ENCODE data around the gene CFAP91. TPM values are rescaled to one million over a fixed set of nuclear protein-coding genes. Genes with fewer than 3 reads are reported as not detected.

The CFAP91 gene
- total RNA-seq, 1 experiment from 2014 or later: 0.90 TPM

DNA sequence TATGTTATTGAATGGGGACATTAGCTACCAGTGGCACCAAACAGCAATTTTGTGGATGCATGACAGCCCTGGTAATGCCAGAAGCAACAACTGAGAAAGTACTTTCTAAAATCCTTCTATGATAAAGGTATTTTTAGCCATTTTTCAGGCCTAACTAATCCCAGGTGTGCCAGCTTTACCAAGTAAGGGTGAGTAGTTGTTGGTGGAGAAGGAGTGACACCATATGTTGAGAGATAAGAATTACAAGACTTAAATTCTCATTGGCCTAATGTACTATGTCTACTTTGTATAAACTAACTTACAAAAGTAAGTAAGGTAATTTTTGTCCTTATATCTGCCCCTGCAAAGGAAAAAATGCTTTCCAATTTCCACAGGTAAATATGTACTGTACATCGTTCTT lies 21.5 kb upstream of the CFAP91 start:
- intact Hi-C loops (cut with micrococcal nuclease; ENCODE audit: unreplicated experiment) (loop anchor here (2.0 to 10.0 kb wide), 5 partner anchors 186 to 798 kb away; partner anchors contain the start of gene TIMMDC1), in situ Hi-C loops (cut with HindIII; ENCODE audit: low pct_unique_long_range_greater_than_20kb, low sequenced_read_pairs) (no loop called here)
- POLR2A ChIA-PET: no interaction called here
- peak; percentile 69; the same call in 1 of the 2 replicates for TF ChIP-seq CTCF (IDR thresholded peaks at IDR 0.05)
- TF ChIP-seq SIN3A (IDR thresholded peaks at IDR 0.05; ENCODE audit: borderline replicate concordance, insufficient read depth, low read depth, low read length): no peak
- no peak for TF ChIP-seq TCF7L2 (IDR thresholded peaks at IDR 0.05; ENCODE audit: low read depth, low read length)
- no peak for TF ChIP-seq REST (IDR thresholded peaks at IDR 0.05; ENCODE audit: insufficient read depth in 1 of 2, low read depth in 2 of 2, low read length in 1 of 2)
- no peak for TF ChIP-seq POLR2AphosphoS5 (IDR thresholded peaks at IDR 0.05; ENCODE audit: low read depth, low read length)
- CTCF ChIA-PET: interaction anchor here (1.3 kb wide), 1 partner anchor 440 kb away, joined by 3 read pairs; the partner anchor contains the start of gene B4GALT4
- Histone ChIP-seq H3K4me3 (ENCODE audit: low read depth in 2 of 2, low read length in 2 of 2) (no peak overlapping the region), H3K27me3 (ENCODE audit: control insufficient read depth, insufficient read depth, low read length) (no peaks in the 10 kb centered on the region; the same call in 1 of the 2 replicates), H3K9me3 (ENCODE audit: control insufficient read depth, insufficient read depth, low read depth, low read length) (no peaks in the 10 kb centered on the region), H3K36me3 (ENCODE audit: control insufficient read depth, insufficient read depth, low read length) (peaks cover 2% of the 10 kb centered on the region; the same call in 1 of the 2 replicates), H3K4me1 (ENCODE audit: control insufficient read depth, insufficient read depth, low read length) (peaks cover 5% of the 10 kb centered on the region), H3K27ac (ENCODE audit: low read length) (no peak overlapping the region)
- ATAC-seq (no peak), DNase-seq (ENCODE audit: low read depth, low spot score) (peak; percentile 22)
- no TSS peak for BruUV-seq (replicated peaks)

DNA sequence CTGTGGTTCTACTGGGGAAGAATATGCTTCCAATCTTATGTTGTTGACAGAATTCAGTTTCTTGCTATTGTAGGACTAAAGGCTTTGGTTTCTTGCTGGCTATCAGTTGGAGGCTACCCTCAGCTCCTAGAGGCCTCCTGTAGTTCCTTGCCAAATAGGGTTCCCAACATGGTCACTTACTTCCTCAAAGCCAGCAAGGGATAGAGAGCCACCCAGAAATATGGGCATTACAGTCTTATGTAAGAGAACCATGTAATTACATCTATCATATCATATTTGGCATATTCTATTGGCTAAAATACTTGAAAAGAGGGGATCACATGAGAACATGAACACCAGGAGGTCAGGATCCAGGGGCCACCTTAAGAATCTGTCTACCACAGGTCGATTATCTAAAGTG lies 19.4 kb upstream of the CFAP91 start:
- Histone ChIP-seq H3K36me3 (ENCODE audit: control insufficient read depth, insufficient read depth, low read length) (no peaks in the 10 kb centered on the region), H3K27me3 (ENCODE audit: control insufficient read depth, insufficient read depth, low read length) (no peaks in the 10 kb centered on the region; the same call in 1 of the 2 replicates), H3K4me1 (ENCODE audit: control insufficient read depth, insufficient read depth, low read length) (no peaks in the 10 kb centered on the region), H3K27ac (ENCODE audit: low read length) (no peak overlapping the region), H3K9me3 (ENCODE audit: control insufficient read depth, insufficient read depth, low read depth, low read length) (no peaks in the 10 kb centered on the region), H3K4me3 (ENCODE audit: low read depth in 2 of 2, low read length in 2 of 2) (no peak overlapping the region)
- ATAC-seq: no peak
- in situ Hi-C loops (cut with HindIII; ENCODE audit: low pct_unique_long_range_greater_than_20kb, low sequenced_read_pairs) (no loop called here), intact Hi-C loops (cut with micrococcal nuclease; ENCODE audit: unreplicated experiment) (loop anchor here (5.0 to 10.0 kb wide), 4 partner anchors 189 to 576 kb away; partner anchors contain the start of gene TIMMDC1)
- DNase-seq (ENCODE audit: low read depth, low spot score): no peak
- no TSS peak for BruUV-seq (replicated peaks)
- no peak for TF ChIP-seq SIN3A (IDR thresholded peaks at IDR 0.05; ENCODE audit: borderline replicate concordance, insufficient read depth, low read depth, low read length)
- no peak for TF ChIP-seq POLR2AphosphoS5 (IDR thresholded peaks at IDR 0.05; ENCODE audit: low read depth, low read length)
- no peak for TF ChIP-seq REST (IDR thresholded peaks at IDR 0.05; ENCODE audit: insufficient read depth in 1 of 2, low read depth in 2 of 2, low read length in 1 of 2)
- TF ChIP-seq CTCF (IDR thresholded peaks at IDR 0.05): no peak
- TF ChIP-seq TCF7L2 (IDR thresholded peaks at IDR 0.05; ENCODE audit: low read depth, low read length): no peak
- POLR2A ChIA-PET: no interaction called here
- CTCF ChIA-PET: no interaction called here
